Head of caudate nucleus (tissue), 42 donors: ENCODE measurements around the gene AUTS2.

ENCODE experiments used
- DNase-seq, 42 donors: peaks; one replicate each; pipeline versions ENCODE4 v3.0.0 to v3.0.0-alpha.2; 2020 to 2021; ENCODE audit warnings: mixed read lengths in 7 of 42
- intact Hi-C: fragments of 100-400 bp; cut with DNase I; formaldehyde crosslinking; loops from one replicate; pipeline ENCODE4 v1.15.0; 2022

AUTS2 gene

DNA sequence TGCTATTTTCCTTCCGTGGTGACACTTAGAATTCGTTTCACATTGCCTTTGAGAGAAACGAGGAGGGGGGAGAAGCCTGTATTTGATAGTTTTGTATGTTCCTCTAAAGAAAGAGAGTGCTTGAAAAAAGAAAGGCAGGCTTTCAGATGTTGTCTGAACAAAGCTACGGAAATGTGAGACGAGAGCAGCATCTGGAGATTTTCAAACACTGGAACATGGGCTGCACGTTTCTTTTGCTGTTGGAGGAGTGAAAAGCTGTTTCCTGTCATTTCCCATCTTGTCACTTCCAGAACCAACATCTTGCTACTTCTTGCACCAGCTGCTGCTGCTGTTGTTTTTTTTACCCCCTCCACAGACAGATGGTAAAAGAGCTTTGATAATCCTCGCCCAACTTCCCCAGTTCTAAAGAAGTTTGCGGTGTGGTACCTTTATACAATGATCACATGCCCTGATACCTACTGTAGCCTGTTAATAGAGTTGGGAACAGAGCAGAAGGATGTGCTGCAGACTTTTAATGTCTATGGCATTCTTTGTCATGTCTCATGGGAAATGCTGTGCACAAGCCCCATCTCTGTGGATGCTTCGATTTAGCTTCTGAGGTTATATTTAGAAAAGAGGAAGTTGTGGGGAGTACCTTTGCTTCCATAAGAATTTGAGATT is 408.1 kb downstream of the AUTS2 start:
- DNase-seq: no peak
- intact Hi-C loops: no loop called here

DNA sequence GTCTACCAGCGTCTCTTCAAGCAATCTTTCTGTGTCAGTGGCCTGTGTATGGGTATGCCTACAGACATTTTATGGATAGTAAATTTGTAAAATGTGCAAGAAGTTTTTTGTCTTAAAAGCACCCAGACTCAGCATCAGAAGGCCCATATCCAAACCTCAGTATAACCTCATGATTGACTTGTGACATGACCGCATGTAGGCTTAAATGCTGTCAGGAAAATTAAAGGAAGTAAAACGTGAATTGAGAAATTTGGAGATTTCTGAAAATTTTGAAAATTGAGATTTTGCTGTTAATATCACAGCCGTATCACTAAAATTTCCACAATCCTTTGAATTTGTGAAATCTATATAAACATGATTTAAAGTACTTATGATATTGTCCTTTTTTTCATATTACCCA is 410.2 kb downstream of the AUTS2 start:
- DNase-seq: no peak
- intact Hi-C loops: no loop called here

DNA sequence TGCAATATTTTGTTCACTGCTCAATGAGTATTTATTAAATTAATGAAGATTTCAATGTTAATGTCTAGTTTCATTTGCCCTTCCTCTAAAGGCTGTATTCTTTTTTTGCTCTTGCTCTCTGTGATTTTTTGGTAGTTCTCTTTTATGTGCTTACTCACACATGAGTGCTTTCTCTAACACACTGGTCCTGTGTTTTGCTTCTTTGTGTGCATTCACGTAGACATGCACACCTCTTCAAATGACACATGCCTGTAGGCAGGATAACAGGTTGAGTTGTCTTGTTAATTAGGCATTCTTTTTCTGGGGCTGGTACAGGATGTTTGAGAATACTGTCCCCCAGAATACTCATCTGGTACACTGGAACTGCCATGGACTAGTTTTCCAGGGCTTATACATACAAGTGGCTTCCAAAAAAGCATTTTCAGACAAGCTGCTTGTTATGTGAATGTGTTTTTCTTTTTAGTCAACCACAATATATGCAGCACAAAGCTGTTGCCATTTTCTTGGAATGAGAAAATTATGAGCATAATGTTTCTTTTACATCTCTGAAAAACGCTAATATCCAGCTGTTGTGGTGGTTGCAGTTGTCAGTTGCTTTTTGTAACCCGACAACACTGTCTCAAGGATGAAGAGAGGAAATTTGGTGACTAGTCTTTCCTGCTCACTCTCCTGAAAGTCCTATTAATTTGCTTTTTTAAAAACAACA is 416.4 kb downstream of the AUTS2 start:
- DNase-seq: no peak
- intact Hi-C loops: no loop called here

DNA sequence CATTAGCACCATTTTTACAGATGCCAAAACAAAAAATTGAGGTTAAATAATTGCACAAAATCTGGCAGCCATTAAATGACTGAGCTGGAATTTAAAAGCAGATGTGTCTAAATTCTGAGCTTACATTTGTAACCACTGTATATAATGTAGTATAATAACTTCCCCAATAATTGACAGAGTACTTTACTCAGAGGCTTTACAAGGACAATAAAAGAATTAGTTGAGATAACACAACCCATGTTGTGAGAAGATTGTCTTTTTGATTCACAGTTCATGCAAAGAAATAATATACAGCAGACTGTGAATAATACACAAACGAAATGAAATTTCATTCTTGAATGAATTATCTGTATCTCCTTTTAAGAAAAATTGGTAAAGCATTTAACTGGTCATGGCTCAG is 417.1 kb downstream of the AUTS2 start:
- no peak for DNase-seq
- intact Hi-C loops: no loop called here

DNA sequence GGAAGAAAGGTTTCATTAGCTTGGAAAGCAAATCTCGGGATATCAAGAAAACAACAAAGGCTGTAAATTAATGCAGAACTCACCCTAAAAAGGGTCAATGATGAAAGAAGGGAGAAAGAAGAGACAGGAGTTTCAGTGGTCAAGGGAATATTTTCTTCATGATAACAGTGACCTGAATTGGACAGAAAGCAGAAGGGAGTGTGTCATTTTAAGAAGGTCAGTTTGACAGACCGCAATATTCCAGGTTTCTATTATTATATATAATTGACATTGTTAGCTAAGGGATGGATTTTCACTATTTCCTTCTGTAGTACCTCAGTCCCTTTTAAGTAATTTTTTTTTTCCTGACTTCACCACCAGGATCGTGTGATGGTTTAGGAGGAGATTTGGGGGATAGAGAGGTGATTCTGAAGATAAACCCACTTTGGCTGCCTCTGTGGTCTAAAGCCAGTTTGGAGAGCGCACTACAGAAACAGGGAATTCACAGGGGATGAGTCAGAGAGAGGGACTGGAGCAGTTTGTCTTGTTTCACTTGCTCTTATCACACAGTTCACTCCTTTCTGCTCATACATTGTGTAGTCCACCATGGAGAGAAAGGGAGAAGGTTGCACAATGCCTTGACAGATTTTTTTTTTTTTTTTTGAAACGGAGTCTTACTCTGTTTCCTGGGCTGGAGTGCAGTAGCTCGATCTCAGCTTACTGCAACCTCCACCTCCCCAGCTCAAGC is 417.9 kb downstream of the AUTS2 start:
- DNase-seq: no peak
- intact Hi-C loops: no loop called here

DNA sequence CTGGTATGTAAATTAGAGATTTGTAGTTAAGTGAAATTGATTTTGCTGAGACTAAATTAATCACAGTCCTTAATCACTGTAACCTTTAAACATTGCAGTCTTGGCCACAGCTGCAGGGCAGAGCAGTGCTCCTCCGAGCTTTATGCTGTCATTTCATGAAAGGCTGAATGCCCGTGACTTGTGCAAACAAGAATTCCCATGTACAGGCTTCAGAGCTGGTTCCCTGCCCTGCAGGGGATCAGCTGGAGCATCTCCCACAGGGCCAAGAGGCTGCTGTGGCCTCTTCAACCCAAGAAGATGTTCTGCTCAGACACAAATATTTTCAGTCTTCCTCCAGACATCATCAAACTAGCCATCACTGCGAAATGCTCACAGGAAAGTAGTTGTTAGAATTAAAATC is 419.1 kb downstream of the AUTS2 start:
- no peak for DNase-seq
- intact Hi-C loops: no loop called here

DNA sequence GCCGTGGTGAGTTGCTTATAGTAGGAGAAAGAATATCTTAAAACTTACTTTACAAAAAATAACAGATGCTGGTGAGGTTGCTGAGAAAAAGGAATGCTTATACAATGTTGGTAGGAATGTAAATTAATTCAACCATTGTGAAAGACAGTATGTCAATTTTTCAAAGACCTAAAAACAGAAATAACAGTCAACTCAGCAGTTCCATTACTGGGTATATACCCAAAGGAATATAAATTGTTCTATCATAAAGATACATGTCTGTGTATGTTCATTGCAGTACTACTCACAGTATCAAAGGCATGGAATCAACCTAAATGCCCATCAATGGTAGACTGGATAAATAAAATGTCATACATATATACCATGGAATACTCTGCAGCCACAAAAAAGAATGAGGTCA is 420.4 kb downstream of the AUTS2 start:
- intact Hi-C loops: no loop called here
- DNase-seq: no peak

DNA sequence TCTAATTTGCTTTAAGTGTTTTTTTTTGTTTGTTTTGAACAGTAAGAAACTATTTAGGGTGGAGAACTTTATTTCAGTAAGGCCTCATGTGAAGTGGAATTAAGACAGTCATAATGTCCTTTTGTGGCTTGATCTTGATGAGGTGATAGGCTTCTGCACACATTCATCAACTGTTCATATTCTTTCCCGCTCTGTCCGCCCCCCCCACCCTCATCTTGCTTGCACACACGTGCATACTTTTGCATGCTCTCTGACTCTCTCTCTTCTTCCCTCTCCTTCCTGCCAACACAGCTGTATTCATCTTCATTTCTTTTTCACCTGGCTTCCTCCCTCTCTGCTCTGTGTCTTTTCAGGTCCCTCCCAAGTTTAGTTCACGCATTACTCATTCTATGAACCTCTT is 429.6 kb downstream of the AUTS2 start:
- intact Hi-C loops: no loop called here

DNA sequence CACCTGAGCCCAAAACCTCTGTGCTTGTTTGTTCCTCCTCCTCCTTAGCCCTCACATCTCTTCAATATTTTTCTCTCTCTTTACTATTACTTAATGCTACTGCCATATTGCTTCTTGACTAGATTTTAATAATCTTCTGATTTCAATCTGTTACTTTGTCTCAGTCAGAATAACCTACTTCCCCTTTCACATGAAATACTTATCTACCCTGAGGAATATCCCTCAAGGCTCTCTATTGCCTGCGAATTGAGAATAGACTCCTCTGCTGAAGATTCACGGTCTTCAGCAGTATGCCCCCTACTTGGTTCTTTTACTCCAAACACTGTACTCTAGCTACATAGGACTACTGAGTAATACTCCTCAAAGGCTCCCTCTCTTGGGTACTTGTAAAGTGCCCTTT is 430.3 kb downstream of the AUTS2 start:
- no peak for DNase-seq
- intact Hi-C loops: no loop called here

More for the DNA sequence above, 429.6 kb downstream of the AUTS2 start:
- no peak for DNase-seq

DNA sequence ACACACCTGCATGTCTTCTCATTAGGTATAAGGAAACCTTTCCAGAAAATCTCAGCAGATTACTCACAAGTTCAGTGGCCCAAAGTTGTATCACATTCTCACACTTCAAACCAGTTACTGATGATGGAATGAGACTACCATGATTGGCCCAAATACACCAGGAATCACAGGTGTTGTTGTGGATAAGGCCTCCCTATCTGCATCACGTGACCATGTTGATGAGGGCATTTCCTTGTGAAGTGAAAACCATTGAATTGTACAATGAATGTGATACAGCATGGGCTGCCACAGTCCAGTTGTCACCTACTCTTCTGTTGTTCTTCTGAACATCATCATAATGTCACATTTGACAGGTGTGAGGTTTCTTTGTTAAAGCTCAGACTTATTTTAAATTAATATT is 431.7 kb downstream of the AUTS2 start:
- no peak for DNase-seq
- intact Hi-C loops: no loop called here

DNA sequence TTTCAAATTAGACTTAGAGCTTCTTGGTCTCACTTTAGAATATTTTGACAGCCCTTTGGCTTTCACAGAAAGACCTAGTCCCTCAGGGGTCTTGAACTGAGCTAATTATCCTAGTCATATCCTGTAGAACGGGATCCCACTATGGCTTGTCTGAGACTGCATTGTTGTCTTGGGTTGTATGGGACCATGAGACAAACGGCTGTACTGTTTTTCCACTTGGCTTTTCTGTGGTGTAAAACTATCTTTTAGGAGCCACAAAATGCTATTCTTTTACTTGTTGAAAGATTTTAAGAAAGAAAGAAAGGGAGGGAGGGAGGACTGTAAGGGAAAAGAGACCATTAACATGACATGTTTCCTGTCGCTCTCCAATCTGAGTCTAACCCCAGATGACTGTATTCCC is 432.5 kb downstream of the AUTS2 start:
- DNase-seq: no peak
- intact Hi-C loops: no loop called here

DNA sequence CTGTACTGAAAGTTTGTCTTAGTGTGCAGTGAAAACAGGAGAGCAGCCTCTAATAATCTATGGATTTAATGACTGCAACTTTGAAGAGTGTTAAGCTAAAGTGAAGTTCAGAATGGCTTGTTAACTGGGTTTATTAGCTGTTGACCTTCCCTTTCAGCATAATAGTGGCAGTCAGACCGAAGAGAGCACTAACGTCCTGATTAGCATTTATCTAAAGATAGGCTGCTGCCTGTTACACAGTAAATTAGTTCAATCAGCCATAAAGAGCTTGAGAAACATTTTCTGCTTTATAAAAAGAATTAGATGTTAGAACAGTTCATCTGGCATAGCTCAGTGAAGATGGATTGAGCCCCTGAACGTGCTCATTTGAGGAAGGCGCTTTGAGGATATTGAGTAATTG is 433.0 kb downstream of the AUTS2 start:
- intact Hi-C loops: no loop called here
- DNase-seq: no peak

DNA sequence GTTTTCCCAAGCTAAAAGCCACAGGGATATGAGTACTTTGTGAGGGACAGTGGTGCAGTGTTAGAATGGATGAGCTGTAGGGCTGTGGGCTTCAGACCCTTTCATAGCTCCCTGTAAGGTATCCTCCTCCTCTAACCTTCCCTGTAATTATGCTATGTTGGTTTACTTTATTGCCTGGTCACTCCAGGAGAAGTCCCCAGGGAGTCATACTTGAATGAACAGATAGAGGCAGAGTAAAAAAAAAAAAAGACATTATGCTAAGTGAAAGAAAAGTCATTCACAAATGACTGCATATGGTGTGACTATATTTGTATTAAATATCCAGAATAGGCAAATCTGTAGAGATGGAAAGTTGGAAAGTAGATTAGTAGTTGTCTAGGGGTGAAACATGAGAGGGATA is 434.4 kb downstream of the AUTS2 start:
- intact Hi-C loops: no loop called here
- no peak for DNase-seq

DNA sequence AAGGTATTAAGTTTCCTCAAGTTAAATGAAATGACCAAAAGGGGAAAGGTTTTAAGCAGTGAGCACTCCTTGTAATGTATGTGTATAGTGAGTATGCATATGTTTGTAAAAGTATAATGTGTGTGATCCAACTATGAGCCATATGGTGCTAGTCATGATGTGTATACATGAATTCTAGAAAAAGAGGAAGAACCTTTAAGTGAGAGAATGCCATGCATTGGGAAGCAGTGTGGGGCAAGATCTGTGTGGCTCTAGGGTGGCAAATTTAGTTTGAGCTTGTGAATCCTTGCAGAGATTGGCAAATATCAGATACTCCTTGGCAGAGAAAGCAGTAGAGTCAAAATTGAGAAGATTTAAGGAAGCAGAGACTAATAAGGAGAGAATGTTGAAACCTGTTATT is 435.0 kb downstream of the AUTS2 start:
- DNase-seq: no peak
- intact Hi-C loops: no loop called here

DNA sequence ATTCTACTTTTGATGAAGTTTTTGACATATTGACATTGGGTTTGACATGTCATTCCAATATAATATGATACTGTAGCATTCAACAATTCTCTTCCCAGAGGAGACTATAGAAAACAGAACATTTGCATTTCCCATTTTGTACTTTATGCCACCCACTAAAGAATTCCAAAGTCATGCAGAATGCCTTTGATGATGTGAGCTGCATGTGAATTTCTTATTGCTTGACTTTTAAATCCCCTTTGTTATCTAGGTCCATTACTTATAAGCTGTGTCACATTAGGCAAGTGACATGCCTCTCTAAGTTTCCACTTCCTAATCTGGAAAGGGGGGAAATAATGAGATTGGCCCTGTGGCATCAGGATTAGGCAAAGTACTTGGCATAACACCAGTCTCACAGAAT is 436.7 kb downstream of the AUTS2 start:
- intact Hi-C loops: no loop called here
- DNase-seq: no peak

DNA sequence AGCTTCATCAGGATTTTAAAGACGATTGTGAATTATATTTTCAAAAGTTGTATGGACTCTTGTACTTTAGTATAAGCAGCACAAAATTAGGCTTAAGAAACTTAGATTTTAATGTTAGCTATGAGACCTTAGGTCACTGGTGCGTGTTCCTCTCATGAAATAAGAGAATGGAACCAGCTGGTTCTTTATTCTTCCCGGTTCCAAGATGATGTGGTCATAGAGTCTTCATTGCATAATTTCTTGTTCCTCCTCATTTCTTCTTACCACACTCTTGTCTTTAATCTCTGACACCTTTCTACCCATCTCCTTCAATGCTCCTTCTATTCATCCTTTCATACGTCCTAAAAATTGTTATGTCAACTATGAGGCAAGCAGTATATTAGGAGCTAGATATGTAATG is 437.2 kb downstream of the AUTS2 start:
- intact Hi-C loops: no loop called here

DNA sequence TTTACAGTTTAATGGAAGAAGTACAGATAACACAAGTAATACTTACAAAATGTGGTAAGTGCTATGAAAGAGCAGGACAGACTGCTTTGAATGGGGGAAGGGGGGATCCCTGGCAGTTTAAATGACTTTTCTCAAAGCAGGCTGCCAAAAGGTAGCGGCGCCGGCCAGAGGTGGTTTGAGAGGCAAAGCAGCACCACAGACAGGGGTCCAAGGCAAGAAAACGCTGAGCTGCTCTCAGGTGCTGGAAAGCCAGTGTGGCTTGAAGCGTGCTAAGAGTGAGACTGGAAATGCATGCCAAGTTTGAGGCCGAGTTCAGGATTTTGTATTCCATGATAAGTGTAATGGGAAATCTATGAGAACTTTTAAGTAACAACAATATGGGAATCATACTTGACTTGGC is 437.7 kb downstream of the AUTS2 start:
- intact Hi-C loops: no loop called here
- DNase-seq: no peak

More for the DNA sequence above, 437.2 kb downstream of the AUTS2 start:
- DNase-seq: no peak

DNA sequence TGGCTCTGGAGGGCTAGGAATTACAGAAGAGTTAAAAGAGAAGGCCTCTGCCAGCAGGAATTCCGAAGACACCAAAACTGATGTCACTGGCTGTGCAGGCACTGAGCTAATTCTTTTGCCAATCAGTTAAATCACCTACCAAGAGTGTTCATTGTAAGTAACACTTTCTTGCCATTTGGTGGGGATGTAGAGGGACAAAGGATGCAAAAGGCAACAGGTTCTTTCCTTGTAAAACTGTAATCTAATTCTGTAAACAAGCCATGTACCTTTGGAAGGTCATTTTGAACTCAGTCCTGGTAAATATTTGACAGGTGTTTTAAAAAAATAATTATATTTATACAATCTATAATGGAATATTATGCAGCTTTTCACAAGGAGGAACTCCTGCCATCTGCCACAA is 438.4 kb downstream of the AUTS2 start:
- intact Hi-C loops: no loop called here
- no peak for DNase-seq

DNA sequence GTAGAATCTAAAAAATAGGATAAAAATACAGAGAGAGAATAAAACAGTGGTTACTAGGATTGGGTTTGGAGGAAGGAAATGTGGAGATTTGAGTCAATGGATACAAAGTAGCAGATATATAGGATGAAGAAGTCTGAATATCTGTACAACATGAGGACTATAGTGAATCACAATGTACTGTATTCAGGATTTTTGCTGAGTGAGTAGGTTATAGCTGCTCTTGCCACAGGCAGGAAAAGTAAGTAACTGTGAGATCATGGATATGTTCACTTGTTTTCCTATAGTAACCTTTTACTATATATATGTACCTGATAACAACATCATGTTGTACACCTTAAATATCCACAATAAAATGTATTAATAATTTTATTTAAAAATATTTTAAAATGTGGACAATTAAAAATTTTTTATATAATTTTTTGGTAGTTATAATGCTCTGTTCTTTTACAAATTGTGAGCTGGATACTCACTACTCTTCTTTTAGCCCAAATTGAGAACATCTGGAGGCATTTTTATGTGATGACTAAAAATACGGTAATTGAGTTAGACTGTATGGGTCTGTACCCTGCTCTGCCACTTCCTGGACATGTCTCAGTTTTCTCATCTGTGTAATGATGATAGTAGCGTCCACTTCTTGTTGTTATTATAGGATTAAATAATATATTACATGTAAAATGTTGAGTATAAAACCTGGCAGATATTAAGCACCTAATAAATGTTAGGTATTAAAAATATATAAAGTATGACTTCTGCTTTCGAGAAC is 439.1 kb downstream of the AUTS2 start:
- DNase-seq: no peak
- intact Hi-C loops: no loop called here

DNA sequence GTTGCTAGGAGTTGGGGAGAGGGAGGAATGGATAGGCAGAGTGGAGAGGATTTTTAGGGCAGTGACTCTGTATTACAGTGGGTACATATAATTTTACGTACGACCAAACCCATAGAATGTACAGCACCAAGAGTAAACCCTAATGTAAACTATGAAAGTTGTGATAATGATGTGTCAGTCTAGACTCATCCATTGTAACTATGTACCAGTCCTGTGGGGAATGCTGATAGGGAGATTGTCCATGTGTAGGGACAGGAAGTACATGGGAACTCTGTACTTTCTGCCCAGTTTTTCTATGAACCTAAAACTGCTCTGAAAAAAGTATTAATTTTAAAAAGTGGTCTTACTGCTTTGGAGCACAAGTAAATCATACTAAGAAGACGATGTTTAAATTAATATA is 441.8 kb downstream of the AUTS2 start:
- no peak for DNase-seq
- intact Hi-C loops: loop anchor here (10.0 kb wide), 1 partner anchor 655 kb away; no protein-coding TSS in a partner anchor
